Loucy (cell line): ENCODE measurements around the gene STX16.

Source experiments
- H2AFZ ChIP-seq: fragments of 200-600 bp; sonication (generic); 2 replicates; pipeline ENCODE4 v1.6.0; 2016; ENCODE audit warnings: antibody characterized with exemption, mild to moderate bottlenecking, low read length, moderate library complexity
- H3F3A ChIP-seq: fragments of 200-600 bp; 2 replicates; pipeline ENCODE4 v1.6.0; 2016; ENCODE audit warnings: antibody characterized with exemption, low read depth, mild to moderate bottlenecking
- H3K27me3 ChIP-seq: fragments of 200-600 bp; sonication (generic); 2 replicates; pipeline ENCODE4 v1.6.1; 2014; ENCODE audit warnings: low read length, mild to moderate bottlenecking; ENCODE audit not compliant: insufficient read depth, poor library complexity, severe bottlenecking
- H3K36me3 ChIP-seq: fragments of 200-600 bp; sonication (generic); 2 replicates; pipeline ENCODE4 v1.6.1; 2016; ENCODE audit warnings: low read length; ENCODE audit not compliant: insufficient read depth
- H3K4me1 ChIP-seq: fragments of 200-600 bp; sonication (generic); 2 replicates; pipeline ENCODE4 v1.5.1; 2014; ENCODE audit warnings: low read length, mild to moderate bottlenecking; ENCODE audit not compliant: insufficient read depth, poor library complexity, severe bottlenecking
- H3K4me2 ChIP-seq: fragments of 200-600 bp; sonication (generic); 2 replicates; pipeline ENCODE4 v1.6.0; 2014; ENCODE audit warnings: antibody characterized with exemption, low read length, low read depth, mild to moderate bottlenecking; ENCODE audit not compliant: poor library complexity, severe bottlenecking
- H3K4me3 ChIP-seq: fragments of 200-600 bp; sonication (generic); 2 replicates; pipeline ENCODE4 v1.5.1; 2014; ENCODE audit warnings: low read length, mild to moderate bottlenecking, mixed read lengths; ENCODE audit not compliant: poor library complexity, severe bottlenecking
- H3K79me2 ChIP-seq: fragments of 200-600 bp; sonication (generic); 2 replicates; pipeline ENCODE4 v1.6.1; 2014; ENCODE audit warnings: low read length; ENCODE audit not compliant: insufficient read depth
- H3K9ac ChIP-seq: fragments of 200-600 bp; sonication (generic); 2 replicates; pipeline ENCODE4 v1.6.0; 2014; ENCODE audit warnings: mild to moderate bottlenecking, low read depth, low read length, moderate library complexity; ENCODE audit not compliant: poor library complexity, severe bottlenecking
- H3K9me2 ChIP-seq: fragments of 200-600 bp; sonication (generic); replicated peaks from 2 replicates; pipeline ENCODE4 v1.6.1; 2016; ENCODE audit warnings: low read depth, low read length, mixed read lengths
- H3K9me3 ChIP-seq: fragments of 200-600 bp; sonication (generic); 2 replicates; pipeline ENCODE4 v1.6.1; 2014; ENCODE audit warnings: mild to moderate bottlenecking, antibody characterized with exemption, low read length, low read depth; ENCODE audit not compliant: insufficient read depth
- H4K20me1 ChIP-seq: fragments of 200-600 bp; sonication (generic); 2 replicates; pipeline ENCODE4 v1.6.0; 2014; ENCODE audit warnings: antibody characterized with exemption, low read length, mild to moderate bottlenecking; ENCODE audit not compliant: insufficient read depth, poor library complexity, severe bottlenecking
- EZH2phosphoT487 ChIP-seq: fragments of 200-600 bp; IDR thresholded peaks from 2 replicates; pipeline ENCODE4 v1.6.1; 2018; ENCODE audit warnings: antibody characterized with exemption, mild to moderate bottlenecking, moderate library complexity, borderline replicate concordance
- TF ChIP-seq, protein P1 (sequence below): fragments of 200-600 bp; sonication (generic); conservative IDR thresholded peaks from 2 replicates; pipeline ENCODE4 v1.5.1; 2014; ENCODE audit warnings: mild to moderate bottlenecking, antibody characterized with exemption, low read length

STX16 gene

DNA sequence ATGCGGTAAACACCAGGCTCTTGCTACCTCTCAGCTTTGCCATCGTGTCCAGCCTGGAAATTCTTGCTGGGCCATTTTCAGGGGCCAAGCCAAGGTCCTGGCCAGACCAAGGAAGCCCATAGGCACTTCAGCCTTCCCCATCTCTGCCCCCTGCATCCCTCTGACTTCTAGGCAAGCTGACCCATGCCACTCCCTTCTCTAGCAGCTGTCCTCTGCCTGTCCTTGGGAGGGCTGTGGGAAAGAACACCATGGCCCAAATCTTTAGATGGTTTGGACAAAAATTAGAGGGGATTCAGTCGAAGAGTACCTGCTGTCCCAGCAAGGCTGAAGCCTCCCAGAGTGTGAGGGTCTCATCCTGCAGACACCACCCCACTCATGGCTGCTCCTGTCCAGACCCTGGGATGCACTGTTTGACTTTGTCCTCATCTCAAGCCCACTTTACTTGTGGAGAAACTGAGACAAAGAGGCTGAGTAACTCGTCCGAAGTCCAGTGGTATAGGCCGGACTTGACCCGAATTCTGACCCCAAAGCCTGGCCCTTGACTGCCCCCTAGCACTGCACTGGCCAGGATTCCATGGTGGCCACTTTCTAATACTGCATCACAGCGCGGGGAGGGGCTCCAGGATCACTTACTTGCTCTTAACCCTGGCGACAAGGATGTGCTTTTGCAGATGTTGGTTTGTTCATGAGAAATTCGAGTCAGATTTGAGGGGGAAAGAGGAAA lies 22.4 kb upstream of the STX16 start:
- TF ChIP-seq, protein P1, sequence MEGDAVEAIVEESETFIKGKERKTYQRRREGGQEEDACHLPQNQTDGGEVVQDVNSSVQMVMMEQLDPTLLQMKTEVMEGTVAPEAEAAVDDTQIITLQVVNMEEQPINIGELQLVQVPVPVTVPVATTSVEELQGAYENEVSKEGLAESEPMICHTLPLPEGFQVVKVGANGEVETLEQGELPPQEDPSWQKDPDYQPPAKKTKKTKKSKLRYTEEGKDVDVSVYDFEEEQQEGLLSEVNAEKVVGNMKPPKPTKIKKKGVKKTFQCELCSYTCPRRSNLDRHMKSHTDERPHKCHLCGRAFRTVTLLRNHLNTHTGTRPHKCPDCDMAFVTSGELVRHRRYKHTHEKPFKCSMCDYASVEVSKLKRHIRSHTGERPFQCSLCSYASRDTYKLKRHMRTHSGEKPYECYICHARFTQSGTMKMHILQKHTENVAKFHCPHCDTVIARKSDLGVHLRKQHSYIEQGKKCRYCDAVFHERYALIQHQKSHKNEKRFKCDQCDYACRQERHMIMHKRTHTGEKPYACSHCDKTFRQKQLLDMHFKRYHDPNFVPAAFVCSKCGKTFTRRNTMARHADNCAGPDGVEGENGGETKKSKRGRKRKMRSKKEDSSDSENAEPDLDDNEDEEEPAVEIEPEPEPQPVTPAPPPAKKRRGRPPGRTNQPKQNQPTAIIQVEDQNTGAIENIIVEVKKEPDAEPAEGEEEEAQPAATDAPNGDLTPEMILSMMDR: no peak
- no peak for TF ChIP-seq EZH2phosphoT487
- H3F3A ChIP-seq: no peaks in the 10 kb centered on the region
- no peak overlapping the region for H2AFZ ChIP-seq
- H3K27me3 ChIP-seq: no peaks in the 10 kb centered on the region
- no peak overlapping the region for H3K9ac ChIP-seq
- no peak overlapping the region for H3K4me2 ChIP-seq
- H4K20me1 ChIP-seq: no peaks in the 10 kb centered on the region
- no peaks in the 10 kb centered on the region for H3K79me2 ChIP-seq
- H3K9me3 ChIP-seq: no peaks in the 10 kb centered on the region
- H3K9me2 ChIP-seq: no peaks in the 10 kb centered on the region
- H3K4me3 ChIP-seq: no peak overlapping the region
- no peaks in the 10 kb centered on the region for H3K4me1 ChIP-seq
- H3K36me3 ChIP-seq: no peaks in the 10 kb centered on the region

DNA sequence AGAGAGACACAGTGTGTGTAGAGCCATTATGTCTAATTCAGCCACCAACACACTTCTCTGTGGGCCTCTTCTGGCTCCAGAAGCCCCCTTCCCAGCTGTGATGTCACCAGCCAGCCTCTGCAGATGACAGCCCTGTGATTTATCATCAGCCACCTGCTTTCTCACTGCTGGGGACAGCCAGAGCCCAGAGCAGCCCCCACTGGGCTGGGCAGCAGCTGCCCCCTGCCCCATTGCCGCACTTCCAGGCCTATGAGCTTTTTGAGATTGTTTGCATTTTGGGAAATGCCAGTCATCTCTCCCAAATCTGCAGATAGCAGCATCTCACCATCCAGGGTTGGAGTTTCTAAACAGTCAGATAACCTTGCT lies 21.9 kb upstream of the STX16 start:
- TF ChIP-seq EZH2phosphoT487: no peak
- TF ChIP-seq, protein P1: no peak
- no peak overlapping the region for H3K4me2 ChIP-seq

DNA sequence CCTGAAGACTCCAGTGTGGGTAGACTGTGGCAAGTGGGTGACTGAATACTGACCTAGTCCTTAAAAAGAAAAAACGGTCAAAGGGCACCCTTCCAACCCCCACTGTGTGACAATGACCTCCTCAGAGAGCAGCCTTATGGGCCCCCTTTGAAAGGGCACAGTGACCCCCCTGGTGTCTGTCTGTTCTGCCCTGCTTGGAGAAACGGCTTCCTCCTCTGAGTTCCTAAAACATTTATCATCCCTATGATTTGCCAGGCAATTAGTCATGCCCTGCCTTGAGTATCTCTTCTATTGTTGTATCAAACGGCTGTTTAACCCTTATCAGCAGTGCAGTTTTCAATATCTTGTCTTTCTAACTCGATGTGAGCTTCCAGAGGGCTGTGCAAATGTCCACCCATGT lies 21.0 kb upstream of the STX16 start:
- no peak for TF ChIP-seq EZH2phosphoT487
- TF ChIP-seq, protein P1: no peak
- H4K20me1 ChIP-seq: no peaks in the 10 kb centered on the region
- no peaks in the 10 kb centered on the region for H3K9me3 ChIP-seq
- H3K4me3 ChIP-seq: no peak overlapping the region
- no peak overlapping the region for H2AFZ ChIP-seq
- no peak overlapping the region for H3K4me2 ChIP-seq
- H3K79me2 ChIP-seq: no peaks in the 10 kb centered on the region
- no peak overlapping the region for H3K9ac ChIP-seq
- no peaks in the 10 kb centered on the region for H3K4me1 ChIP-seq
- no peaks in the 10 kb centered on the region for H3F3A ChIP-seq
- H3K9me2 ChIP-seq: no peaks in the 10 kb centered on the region
- H3K36me3 ChIP-seq: no peaks in the 10 kb centered on the region
- no peaks in the 10 kb centered on the region for H3K27me3 ChIP-seq

More for the DNA sequence above, 21.9 kb upstream of the STX16 start:
- no peaks in the 10 kb centered on the region for H3K36me3 ChIP-seq
- H3K9ac ChIP-seq: no peak overlapping the region
- H3F3A ChIP-seq: no peaks in the 10 kb centered on the region
- H3K79me2 ChIP-seq: no peaks in the 10 kb centered on the region
- no peak overlapping the region for H3K4me3 ChIP-seq
- no peaks in the 10 kb centered on the region for H3K9me2 ChIP-seq
- H3K27me3 ChIP-seq: no peaks in the 10 kb centered on the region
- no peaks in the 10 kb centered on the region for H3K4me1 ChIP-seq
- no peaks in the 10 kb centered on the region for H3K9me3 ChIP-seq
- H2AFZ ChIP-seq: no peak overlapping the region
- no peaks in the 10 kb centered on the region for H4K20me1 ChIP-seq
